Esophagus muscularis mucosa (tissue), 4 donors: ENCODE measurements around the gene PPP2R3A.

ENCODE experiments used
- CTCF ChIP-seq, 3 experiments: fragments of 200-600 bp in 2 of 3; fragments of 450-650 bp in 1 of 3; sonication (generic) in 2 of 3; IDR thresholded peaks; one replicate each; pipeline ENCODE4 v1.5.1; 2017 to 2019; ENCODE audit warnings: antibody characterized with exemption in 3 of 3, mild to moderate bottlenecking in 2 of 3, moderate library complexity in 1 of 3
- EP300 ChIP-seq: sonication (generic); formaldehyde crosslinking; IDR thresholded peaks from one replicate; pipeline ENCODE4 v1.6.1; 2017; ENCODE audit warnings: antibody characterized with exemption
- POLR2AphosphoS5 ChIP-seq, 2 donors: sonication (generic); formaldehyde crosslinking; IDR thresholded peaks; one replicate each; pipeline ENCODE4 v1.6.1; 2017; ENCODE audit warnings: antibody characterized with exemption in 2 of 2

GRCh38 chr3:135995766-135996165 is 30.2 kb downstream of the PPP2R3A start:
- TF ChIP-seq CTCF (IDR thresholded peaks at IDR 0.05) (no peak), POLR2AphosphoS5 (IDR thresholded peaks at IDR 0.05) (no peak), EP300 (no peak)
